ENCODE results near the gene KBTBD13.

The KBTBD13 gene

GRCh38 chr15:65051266-65051665, 25.3 kb upstream of the KBTBD13 start:
- no peak for DNase-seq (ENCODE audit: low read depth)
- TF ChIP-seq CTCF (IDR thresholded peaks at IDR 0.05; ENCODE audit: low read depth, low read length, missing control alignments) = no peak
- no peak overlapping the region for H3K4me3 ChIP-seq (ENCODE audit: low read depth, low read length)

GRCh38 chr15:65052956-65053355, 23.6 kb upstream of the KBTBD13 start:
- DNase-seq (ENCODE audit: low read depth) = no peak

GRCh38 chr15:65054333-65055200, 22.0 kb upstream of the KBTBD13 start:
- no peak for DNase-seq (ENCODE audit: low read depth)
- TF ChIP-seq CTCF (IDR thresholded peaks at IDR 0.05; ENCODE audit: low read depth, low read length, missing control alignments) = peak; percentile 91
- no peak overlapping the region for H3K4me3 ChIP-seq (ENCODE audit: low read depth, low read length)

More at GRCh38 chr15:65052956-65053355, 23.6 kb upstream of the KBTBD13 start:
- TF ChIP-seq CTCF (IDR thresholded peaks at IDR 0.05; ENCODE audit: low read depth, low read length, missing control alignments) = no peak
- H3K4me3 ChIP-seq (ENCODE audit: low read depth, low read length) = no peak overlapping the region

GRCh38 chr15:65055201-65055870, 21.2 kb upstream of the KBTBD13 start:
- TF ChIP-seq CTCF (IDR thresholded peaks at IDR 0.05; ENCODE audit: low read depth, low read length, missing control alignments) = no peak
- no peak overlapping the region for H3K4me3 ChIP-seq (ENCODE audit: low read depth, low read length)
- DNase-seq (ENCODE audit: low read depth) = no peak

GRCh38 chr15:65056106-65056505, 20.4 kb upstream of the KBTBD13 start:
- no peak for TF ChIP-seq CTCF (IDR thresholded peaks at IDR 0.05; ENCODE audit: low read depth, low read length, missing control alignments)
- DNase-seq (ENCODE audit: low read depth) = no peak
- no peak overlapping the region for H3K4me3 ChIP-seq (ENCODE audit: low read depth, low read length)

- no peak for TF ChIP-seq CTCF (IDR thresholded peaks at IDR 0.05; ENCODE audit: low read depth, low read length, missing control alignments)
- no peak for DNase-seq (ENCODE audit: low read depth)
- no peak overlapping the region for H3K4me3 ChIP-seq (ENCODE audit: low read depth, low read length)
Measured at GRCh38 chr15:65056868-65057548, 19.5 kb upstream of the KBTBD13 start.
